Measurements from ENCODE around the gene IL21R. TPM values are rescaled to one million over a fixed set of nuclear protein-coding genes. Genes with fewer than 3 reads are reported as not detected.

Gene IL21R
- total RNA-seq, 1 donor from 2014 or later: 1.6 TPM

DNA sequence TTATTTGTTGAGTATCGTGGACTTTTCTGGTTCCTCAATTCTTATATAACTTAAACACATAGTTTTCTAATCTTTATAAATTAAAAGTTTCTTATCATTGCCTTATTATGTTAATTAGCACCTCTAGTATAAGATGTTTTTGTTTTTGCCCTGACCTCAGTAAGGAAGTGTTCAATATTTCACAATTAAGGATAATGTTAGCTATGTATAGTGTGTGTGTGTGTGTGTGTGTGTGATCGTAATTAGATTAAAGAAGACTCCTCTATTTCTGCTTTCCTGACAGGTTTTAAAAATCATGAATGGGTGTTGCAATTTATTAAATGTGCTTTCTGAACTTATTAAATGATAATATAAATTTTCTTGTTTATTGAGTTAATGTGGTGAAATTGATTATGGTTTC, 12.0 kb downstream of the IL21R start:
- H3K36me3 ChIP-seq (ENCODE audit: control insufficient read depth, insufficient read depth, low read length): no peaks in the 10 kb centered on the region
- H3K27me3 ChIP-seq (ENCODE audit: control insufficient read depth, insufficient read depth, low read length): no peaks in the 10 kb centered on the region
- TF ChIP-seq, protein P1, sequence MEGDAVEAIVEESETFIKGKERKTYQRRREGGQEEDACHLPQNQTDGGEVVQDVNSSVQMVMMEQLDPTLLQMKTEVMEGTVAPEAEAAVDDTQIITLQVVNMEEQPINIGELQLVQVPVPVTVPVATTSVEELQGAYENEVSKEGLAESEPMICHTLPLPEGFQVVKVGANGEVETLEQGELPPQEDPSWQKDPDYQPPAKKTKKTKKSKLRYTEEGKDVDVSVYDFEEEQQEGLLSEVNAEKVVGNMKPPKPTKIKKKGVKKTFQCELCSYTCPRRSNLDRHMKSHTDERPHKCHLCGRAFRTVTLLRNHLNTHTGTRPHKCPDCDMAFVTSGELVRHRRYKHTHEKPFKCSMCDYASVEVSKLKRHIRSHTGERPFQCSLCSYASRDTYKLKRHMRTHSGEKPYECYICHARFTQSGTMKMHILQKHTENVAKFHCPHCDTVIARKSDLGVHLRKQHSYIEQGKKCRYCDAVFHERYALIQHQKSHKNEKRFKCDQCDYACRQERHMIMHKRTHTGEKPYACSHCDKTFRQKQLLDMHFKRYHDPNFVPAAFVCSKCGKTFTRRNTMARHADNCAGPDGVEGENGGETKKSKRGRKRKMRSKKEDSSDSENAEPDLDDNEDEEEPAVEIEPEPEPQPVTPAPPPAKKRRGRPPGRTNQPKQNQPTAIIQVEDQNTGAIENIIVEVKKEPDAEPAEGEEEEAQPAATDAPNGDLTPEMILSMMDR (IDR thresholded peaks at IDR 0.05; ENCODE audit: insufficient read depth, low read length, poor library complexity, severe bottlenecking): no peak
- no peak for DNase-seq (ENCODE audit: low read depth)
- no peak overlapping the region for H3K4me3 ChIP-seq (ENCODE audit: low read depth, low read length)

GRCh38 chr16:27414788-27415431, 12.9 kb downstream of the IL21R start:
- Histone ChIP-seq H3K36me3 (ENCODE audit: control insufficient read depth, insufficient read depth, low read length) (no peaks in the 10 kb centered on the region), H3K4me3 (ENCODE audit: low read depth, low read length) (no peak overlapping the region), H3K27me3 (ENCODE audit: control insufficient read depth, insufficient read depth, low read length) (no peaks in the 10 kb centered on the region)
- no peak for DNase-seq (ENCODE audit: low read depth)
- TF ChIP-seq, protein P1 (IDR thresholded peaks at IDR 0.05; ENCODE audit: insufficient read depth, low read length, poor library complexity, severe bottlenecking): no peak

GRCh38 chr16:27417047-27417671, 15.2 kb downstream of the IL21R start:
- no peak for DNase-seq (ENCODE audit: low read depth)
- Histone ChIP-seq H3K4me3 (ENCODE audit: low read depth, low read length) (no peak overlapping the region), H3K27me3 (ENCODE audit: control insufficient read depth, insufficient read depth, low read length) (no peaks in the 10 kb centered on the region), H3K36me3 (ENCODE audit: control insufficient read depth, insufficient read depth, low read length) (no peaks in the 10 kb centered on the region)
- TF ChIP-seq, protein P1 (IDR thresholded peaks at IDR 0.05; ENCODE audit: insufficient read depth, low read length, poor library complexity, severe bottlenecking): no peak

- no peaks in the 10 kb centered on the region for H3K36me3 ChIP-seq (ENCODE audit: control insufficient read depth, insufficient read depth, low read length)
- DNase-seq (ENCODE audit: low read depth): no peak
- no peak overlapping the region for H3K4me3 ChIP-seq (ENCODE audit: low read depth, low read length)
- TF ChIP-seq, protein P1 (IDR thresholded peaks at IDR 0.05; ENCODE audit: insufficient read depth, low read length, poor library complexity, severe bottlenecking): no peak
- no peaks in the 10 kb centered on the region for H3K27me3 ChIP-seq (ENCODE audit: control insufficient read depth, insufficient read depth, low read length)
Observed at GRCh38 chr16:27421961-27422740, 20.2 kb downstream of the IL21R start.

GRCh38 chr16:27424772-27425498, 23.0 kb downstream of the IL21R start:
- Histone ChIP-seq H3K36me3 (ENCODE audit: control insufficient read depth, insufficient read depth, low read length) (no peaks in the 10 kb centered on the region), H3K4me3 (ENCODE audit: low read depth, low read length) (no peak overlapping the region), H3K27me3 (ENCODE audit: control insufficient read depth, insufficient read depth, low read length) (no peaks in the 10 kb centered on the region)
- TF ChIP-seq, protein P1 (IDR thresholded peaks at IDR 0.05; ENCODE audit: insufficient read depth, low read length, poor library complexity, severe bottlenecking): no peak
- no peak for DNase-seq (ENCODE audit: low read depth)

All from kidney epithelial cell (primary cell).